ENCODE data around the gene TBC1D7.

DNA sequence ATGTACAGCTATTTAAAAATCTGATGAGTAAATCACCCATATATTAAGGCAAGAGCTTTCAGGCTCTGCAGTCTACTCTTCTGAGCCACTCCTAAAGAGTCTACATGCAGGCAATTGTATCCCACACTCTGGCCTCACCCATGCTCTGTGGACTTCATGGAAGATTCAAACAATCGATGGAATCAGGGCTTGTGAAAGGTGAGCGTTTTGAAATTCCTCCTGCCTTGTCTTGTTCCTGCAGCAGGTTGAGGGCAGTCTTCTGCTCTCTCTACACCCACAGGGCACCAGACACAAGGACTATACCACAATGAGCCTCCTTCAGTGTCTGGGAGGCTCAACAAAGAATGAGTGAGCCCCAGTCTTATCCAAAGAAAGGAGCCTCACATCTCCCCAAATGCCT, 51.1 kb downstream of the TBC1D7 start:
- TF ChIP-seq ZSCAN23 (tag by site-specific recombination; IDR thresholded peaks at IDR 0.05): no peak
- TF ChIP-seq, protein P1, sequence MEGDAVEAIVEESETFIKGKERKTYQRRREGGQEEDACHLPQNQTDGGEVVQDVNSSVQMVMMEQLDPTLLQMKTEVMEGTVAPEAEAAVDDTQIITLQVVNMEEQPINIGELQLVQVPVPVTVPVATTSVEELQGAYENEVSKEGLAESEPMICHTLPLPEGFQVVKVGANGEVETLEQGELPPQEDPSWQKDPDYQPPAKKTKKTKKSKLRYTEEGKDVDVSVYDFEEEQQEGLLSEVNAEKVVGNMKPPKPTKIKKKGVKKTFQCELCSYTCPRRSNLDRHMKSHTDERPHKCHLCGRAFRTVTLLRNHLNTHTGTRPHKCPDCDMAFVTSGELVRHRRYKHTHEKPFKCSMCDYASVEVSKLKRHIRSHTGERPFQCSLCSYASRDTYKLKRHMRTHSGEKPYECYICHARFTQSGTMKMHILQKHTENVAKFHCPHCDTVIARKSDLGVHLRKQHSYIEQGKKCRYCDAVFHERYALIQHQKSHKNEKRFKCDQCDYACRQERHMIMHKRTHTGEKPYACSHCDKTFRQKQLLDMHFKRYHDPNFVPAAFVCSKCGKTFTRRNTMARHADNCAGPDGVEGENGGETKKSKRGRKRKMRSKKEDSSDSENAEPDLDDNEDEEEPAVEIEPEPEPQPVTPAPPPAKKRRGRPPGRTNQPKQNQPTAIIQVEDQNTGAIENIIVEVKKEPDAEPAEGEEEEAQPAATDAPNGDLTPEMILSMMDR (tag by site-specific recombination; IDR thresholded peaks at IDR 0.05): no peak
- TF ChIP-seq, protein P2, sequence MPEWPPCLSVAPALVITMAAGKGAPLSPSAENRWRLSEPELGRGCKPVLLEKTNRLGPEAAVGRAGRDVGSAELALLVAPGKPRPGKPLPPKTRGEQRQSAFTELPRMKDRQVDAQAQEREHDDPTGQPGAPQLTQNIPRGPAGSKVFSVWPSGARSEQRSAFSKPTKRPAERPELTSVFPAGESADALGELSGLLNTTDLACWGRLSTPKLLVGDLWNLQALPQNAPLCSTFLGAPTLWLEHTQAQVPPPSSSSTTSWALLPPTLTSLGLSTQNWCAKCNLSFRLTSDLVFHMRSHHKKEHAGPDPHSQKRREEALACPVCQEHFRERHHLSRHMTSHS (tag by site-specific recombination; IDR thresholded peaks at IDR 0.05): no peak
- TF ChIP-seq ZNF549 (tag by site-specific recombination; IDR thresholded peaks at IDR 0.05): no peak
- no peak for TF ChIP-seq ZNF621 (tag by site-specific recombination; IDR thresholded peaks at IDR 0.05)
- TF ChIP-seq, protein P3, sequence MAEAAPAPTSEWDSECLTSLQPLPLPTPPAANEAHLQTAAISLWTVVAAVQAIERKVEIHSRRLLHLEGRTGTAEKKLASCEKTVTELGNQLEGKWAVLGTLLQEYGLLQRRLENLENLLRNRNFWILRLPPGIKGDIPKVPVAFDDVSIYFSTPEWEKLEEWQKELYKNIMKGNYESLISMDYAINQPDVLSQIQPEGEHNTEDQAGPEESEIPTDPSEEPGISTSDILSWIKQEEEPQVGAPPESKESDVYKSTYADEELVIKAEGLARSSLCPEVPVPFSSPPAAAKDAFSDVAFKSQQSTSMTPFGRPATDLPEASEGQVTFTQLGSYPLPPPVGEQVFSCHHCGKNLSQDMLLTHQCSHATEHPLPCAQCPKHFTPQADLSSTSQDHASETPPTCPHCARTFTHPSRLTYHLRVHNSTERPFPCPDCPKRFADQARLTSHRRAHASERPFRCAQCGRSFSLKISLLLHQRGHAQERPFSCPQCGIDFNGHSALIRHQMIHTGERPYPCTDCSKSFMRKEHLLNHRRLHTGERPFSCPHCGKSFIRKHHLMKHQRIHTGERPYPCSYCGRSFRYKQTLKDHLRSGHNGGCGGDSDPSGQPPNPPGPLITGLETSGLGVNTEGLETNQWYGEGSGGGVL (tag by site-specific recombination; IDR thresholded peaks at IDR 0.05): no peak

Measured in HEK293 (cell line).